ENCODE measurements around the gene GALE.

- TF ChIP-seq CTCF (IDR thresholded peaks at IDR 0.05; ENCODE audit: low read depth, low read length) = no peak
- TF ChIP-seq EZH2phosphoT487 (IDR thresholded peaks at IDR 0.05; ENCODE audit: low read depth) = no peak
Measured at GRCh38 chr1:23751815-23752200, 48.7 kb downstream of the GALE start.

Measured in OCI-LY3 (cell line).